Testis (tissue), 2 donors: Measurements from ENCODE around the gene SLC28A1.

ENCODE experiments used
- CTCF ChIP-seq, 3 experiments: fragments of 450-650 bp in 2 of 3; fragments of 200-600 bp in 1 of 3; sonication (generic) in 1 of 3; IDR thresholded peaks; one replicate each; pipeline ENCODE4 v1.5.1; 2016 to 2019; ENCODE audit warnings: antibody characterized with exemption in 3 of 3, mild to moderate bottlenecking in 2 of 3, moderate library complexity in 1 of 3
- POLR2A ChIP-seq: fragments of 450-650 bp; IDR thresholded peaks from one replicate; pipeline ENCODE4 v1.6.1; 2017; ENCODE audit warnings: antibody characterized with exemption, mild to moderate bottlenecking, moderate library complexity

DNA sequence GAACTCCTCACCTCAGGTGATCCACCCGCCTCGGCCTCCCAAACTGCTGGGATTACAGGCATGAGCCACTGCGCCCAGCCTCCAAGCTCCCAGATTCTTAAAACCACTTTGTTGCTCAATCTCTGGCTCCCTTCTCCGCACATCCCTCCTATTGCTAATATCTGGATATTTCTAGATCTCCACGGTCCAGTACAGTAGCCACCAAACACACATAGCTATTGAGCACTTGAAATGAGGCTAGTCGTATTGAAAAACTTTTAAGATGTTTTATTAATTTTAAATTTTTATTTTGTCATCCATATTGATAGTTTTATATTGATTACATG lies 44.3 kb downstream of the SLC28A1 start:
- TF ChIP-seq CTCF (IDR thresholded peaks at IDR 0.05) (no peak), POLR2A (no peak)
